Activated CD4-positive, CD25-positive, alpha-beta regulatory T cell treated with anti-CD3 and anti-CD28 coated beads, Interleukin-2, amount 50 U/mL, for 16 hours (primary cell): ENCODE measurements around the gene ARHGAP10.

ENCODE experiments used
- DNase-seq: peaks from one replicate; pipeline ENCODE4 v3.0.0-alpha.2; 2020; ENCODE audit warnings: low read depth, low spot score

ARHGAP10 gene

DNA sequence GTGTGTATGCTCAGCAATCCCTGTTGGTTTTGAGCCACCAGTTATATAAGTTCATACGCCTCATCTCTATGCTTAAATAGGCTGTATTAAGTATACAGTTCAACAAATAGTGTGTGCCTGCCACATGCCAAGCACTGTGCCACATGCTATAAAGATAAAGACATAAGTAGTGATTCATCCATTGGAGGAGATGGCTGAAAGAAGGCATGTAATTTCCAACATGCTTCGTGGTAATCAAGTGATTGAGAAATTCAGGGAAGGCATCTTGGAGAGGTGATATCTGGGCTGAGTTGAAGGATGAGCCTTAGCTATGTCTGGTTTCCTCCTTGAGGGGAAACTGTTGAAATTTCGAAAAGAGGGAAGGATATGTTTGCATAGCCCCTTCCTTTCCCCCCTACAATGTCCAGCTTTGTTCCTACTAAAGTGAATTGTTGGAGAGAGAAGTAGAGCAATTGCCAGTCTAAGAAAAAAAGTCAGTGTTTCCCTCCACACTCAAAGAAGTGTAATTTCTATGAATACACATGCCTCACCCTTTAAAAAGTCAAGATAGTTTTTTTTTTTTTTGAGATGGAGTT, 96.5 kb downstream of the ARHGAP10 start:
- DNase-seq, result no peak

DNA sequence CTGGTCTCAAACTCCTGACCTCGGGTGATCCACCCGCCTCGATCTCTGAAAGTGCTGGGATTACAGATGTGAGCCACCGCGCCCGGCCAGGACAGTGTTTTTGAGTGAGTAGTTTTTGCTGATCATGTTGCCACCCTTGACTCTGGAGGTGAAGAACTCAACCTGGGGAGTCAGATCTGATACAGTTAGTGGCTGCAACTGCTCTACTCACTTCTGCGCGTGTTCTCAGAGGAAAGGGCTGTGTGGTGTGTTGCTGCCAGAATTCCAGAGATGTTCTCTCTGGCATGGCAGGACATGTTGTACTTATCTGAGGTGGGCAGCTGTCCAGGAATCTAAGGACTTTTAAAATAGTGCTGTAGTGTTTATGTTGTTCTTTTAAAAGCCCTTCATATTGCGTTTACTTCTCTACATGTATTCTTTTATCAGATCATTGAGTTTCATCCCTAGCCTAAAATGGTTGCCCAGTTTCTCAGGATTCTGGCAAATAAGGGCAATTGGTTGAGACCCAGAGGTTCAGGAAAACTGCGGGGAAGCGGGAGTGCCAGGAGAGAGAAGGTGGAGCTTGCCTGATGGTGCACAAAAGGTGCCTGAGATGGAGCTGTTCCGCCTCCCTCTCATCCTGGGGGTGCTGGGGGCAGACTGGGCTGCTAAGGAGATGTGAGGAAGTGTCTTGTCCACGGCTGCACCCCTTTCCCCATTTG, 97.7 kb downstream of the ARHGAP10 start:
- no peak for DNase-seq

DNA sequence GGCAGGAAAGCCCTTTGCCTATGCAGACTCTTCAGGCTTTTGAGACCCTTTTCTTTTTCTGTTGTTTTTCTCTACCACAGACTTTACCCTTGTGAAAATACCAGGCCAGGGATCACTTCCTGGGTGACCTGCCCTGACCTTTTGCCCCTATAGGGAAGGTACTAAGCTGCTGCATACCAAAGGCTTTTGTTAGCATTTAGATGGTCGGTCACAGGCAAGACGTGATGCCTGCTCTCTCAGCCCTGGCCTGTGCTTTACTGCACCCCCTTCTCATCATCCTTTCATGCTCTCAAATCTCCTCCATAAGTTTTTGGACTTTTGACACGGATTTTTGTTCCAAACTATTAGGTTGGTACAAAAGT, 98.2 kb downstream of the ARHGAP10 start:
- DNase-seq, result no peak

DNA sequence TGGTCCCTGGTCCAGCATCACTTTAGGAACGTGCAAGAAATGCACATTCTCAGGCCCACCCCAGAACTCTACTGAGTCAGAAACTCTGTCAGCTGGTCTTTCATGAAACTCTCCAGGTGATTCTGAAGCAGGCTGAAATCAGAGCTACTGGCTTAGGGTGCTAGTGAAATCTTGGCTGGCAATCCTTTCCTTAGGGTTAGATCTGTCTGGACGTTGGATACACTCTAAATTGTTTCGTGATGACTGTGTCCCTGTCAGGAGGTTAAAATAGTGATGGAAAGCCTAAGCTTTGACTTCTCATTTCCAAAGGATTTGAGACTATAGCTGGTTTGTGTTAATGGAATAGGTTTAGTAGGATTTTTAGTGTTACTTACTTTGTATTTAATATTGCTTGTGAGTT, 99.1 kb downstream of the ARHGAP10 start:
- no peak for DNase-seq

DNA sequence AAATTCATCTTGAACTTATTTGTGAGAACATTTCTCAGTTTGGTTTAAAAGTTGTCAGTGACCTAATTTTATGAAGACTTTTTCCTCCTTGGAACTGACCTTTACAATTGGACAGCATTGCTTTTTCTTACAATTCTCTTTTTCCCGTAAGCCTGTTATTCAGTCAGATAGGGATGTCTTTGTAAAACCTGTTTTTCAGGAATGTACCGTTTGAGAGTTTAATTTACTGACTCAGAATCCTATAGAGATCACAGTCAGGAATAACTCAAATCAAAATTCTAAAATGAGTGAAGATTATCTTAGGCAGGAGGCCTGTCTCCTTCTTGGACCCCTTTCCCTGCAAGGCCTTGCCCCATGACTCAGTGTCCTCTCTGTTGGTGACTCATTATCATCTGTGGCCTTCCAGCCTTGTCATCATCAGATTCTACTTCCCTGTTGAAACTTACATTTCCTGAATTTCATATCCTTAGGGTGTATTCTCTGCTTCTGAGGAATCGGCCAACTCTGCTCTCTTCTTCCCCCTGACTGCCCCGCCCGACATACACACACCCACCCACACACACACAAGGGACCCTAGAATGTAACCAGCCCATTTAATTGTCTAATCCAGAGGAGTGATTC, 99.8 kb downstream of the ARHGAP10 start:
- no peak for DNase-seq

DNA sequence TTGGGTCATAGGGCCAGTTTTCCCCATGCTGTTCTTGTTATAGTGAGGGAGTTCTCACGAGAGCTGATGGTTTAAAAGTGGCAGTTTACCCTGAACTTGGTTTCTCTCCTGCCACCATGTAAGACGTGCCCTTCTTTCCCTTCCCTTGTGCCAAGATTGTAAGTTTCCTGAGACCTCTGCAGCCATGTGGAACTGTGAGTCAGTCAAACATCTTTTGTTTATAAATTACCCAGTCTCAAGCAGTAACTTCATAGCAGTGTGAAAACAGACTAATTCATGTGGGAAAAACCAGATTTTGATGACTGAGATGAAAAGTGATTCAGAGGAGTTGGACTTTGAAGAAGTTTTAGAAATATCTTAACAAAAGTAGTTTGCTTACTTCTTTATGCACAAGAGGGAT, 101.4 kb downstream of the ARHGAP10 start:
- no peak for DNase-seq

DNA sequence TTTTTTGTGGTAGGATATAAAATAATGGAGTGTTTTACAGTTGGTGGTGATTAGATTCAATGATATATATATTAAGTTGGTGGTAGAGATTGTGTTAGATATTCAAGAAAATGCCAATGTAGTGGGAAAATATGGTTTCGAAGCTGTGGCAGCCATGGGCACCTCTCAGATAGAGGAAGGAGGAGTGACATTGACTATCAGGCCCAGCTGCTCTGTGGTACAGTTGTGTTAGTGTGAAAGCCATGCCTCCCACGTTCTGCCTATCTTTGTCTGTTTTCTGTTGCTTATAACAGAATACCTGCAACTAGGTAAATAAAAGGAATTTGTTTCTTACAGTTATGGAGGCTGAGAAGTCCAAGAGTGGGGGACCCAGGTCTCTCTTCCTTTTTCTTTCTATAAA, 101.9 kb downstream of the ARHGAP10 start:
- DNase-seq, result no peak

DNA sequence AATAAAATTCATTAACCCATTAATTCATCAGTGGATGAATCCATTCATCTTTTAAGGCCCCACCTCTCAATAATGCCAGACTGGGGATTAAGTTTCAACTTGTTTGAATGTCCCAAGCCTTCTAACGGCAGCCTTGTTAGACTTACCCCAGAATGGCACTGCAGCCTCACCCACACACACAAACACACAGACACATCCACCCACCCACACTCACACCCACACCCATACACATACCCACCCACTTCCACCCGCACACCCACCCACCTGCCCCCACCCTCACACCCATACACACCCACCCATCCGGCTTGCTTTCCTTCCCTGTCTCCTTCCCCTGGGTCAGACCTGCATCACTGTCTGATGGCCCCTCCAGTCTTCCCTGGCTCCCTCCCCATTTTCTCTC, 102.6 kb downstream of the ARHGAP10 start:
- no peak for DNase-seq

DNA sequence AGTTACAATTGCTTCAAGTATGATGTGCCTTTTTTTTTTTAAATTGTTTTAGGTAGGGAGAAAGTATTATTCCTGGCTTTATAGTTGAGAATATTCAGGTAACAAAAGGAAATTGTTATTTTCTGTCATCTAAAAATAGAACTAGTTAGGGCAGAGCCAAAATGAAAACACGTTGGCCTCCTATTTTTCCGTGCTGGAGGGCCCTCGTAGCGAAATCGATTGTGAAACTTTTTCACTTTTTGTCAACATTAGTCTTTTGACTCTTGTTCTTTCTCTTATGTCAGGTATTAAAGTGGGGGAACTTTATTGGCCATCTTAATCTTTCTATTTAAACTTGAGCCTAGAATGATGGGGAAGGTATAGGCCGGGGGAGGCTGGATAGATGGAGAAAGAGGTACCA, 104.9 kb downstream of the ARHGAP10 start:
- DNase-seq, result no peak

DNA sequence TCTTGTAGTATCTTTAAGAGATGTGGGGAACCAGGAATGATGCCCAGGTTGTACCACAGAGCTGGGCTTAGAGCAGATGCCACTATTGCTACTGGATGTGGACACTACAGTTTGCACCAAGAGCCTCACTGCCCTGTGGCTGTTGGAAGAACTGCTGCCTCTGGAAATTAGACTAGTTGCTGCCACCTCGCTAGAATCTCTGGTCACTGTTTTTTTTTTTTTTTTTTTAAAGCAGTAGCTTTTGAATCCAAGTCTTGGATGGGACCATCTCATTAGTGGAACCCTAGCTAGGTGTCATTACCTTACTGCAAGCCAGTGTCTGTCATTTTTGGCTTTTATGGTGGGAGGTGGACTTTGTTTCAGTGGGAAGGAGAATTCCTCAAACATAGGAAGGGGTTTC, 105.5 kb downstream of the ARHGAP10 start:
- no peak for DNase-seq

DNA sequence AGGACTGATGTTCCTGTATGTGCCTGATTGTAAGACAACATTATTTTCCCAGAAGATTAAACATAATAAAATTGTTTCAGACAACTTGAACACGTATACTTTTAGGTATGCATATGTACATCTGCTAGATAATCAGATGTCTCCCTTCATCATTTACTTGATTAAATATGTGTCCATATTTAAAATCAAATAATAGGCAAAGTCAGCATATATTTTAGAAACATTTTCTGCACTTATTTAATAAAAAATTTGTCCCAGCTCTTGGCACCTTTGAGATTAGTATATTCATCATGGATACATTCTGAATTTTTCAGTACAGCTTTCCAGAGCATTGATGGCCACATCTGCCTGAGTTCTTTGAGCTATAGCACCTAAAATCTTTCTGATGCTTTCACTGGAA, 106.0 kb downstream of the ARHGAP10 start:
- no peak for DNase-seq

DNA sequence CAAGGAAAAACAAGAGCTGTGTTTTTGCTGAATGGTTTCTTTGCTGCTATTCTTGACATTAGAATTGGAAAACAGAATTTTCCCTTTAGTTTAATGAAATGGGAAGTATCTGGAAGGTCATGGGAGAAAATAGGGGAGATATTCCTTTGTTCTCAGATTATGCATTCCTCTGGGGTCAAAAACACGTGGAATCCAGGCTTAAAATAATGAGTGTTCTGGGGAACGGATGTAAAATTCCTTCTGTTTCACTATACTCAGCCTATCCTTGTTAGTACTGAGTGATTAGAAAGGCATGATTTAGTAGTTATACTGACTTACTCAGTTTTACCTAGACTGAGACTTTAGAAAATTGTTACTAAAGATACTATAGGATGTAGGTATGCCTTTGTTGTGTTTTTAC, 107.3 kb downstream of the ARHGAP10 start:
- DNase-seq, result no peak

DNA sequence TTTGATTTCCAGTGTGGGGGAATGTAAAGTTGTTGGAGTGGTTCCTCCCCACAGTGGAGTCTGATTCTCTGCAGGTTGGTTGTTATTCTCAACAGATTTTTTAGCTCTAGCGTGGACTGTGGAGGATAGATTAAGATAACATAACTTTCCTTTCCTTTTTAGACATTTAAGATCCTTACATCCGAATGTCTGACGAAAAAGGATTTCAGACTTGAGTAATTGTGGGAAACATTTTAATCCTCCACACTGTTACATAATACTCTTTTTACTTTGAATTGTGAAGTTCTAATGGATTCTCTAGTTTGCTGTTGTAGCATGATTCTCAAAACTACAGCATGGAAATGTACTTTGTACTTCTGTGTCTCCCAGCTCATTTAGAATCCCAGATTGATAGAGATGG, 107.8 kb downstream of the ARHGAP10 start:
- no peak for DNase-seq

DNA sequence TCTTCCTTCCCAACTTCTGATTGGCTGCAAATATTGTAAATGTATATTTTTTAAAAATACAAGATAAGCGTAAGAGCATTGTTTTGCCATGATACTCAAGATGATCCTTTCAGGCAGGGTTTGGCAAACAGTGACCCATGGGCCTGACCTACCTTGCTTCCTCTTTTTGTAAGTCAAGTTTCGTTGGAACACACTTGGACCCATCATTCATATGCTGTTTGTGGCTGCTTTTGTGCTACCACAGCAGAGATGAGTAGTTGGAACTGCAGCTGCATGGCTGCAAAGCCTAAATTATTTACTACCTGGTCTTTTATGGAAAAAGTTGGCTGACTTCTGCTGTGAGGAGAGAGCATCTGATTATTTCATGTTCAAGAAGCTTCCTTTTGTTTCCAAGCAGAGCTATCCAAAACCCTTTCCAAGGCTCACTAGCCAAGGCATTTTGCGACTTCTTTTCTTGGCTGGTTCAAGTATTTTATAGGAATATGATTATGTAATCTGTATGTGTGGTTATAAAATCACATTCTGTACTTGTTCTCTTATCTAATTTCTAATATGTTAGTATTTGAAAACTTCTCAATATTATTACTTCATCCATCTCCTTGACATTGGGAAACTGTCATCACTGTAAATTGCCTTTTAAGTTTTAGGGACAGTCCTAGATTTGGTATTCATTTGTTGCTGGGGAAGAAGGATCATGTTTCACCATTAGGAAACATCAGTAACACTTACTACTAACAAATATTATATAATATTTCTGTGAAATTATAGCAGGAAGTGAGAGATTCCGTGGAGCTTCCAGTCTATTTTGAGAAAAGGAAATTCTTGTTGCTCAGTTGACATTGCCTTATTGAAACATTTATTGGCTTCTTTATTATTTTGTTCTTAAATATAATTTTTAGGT, 109.2 kb downstream of the ARHGAP10 start:
- DNase-seq, result no peak

DNA sequence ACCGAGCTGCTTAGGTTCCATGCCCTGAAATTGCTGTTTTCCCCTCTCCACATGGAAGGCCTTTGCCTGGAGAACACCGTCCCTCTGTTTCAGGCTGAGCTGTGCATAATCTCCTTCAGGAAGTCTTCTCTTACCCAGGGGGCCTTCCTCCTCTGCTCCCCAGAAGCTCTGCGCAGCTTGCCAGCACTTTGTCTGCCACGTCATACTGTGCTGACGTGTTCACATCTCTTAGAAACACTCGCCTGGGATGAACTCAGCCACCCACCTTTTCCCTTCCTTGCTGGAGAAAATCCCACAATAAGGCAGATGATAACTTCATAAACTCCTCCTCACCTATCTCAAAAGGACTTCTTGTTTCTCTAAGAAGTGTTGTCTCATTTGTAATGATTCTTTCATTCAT, 110.7 kb downstream of the ARHGAP10 start:
- DNase-seq, result no peak

DNA sequence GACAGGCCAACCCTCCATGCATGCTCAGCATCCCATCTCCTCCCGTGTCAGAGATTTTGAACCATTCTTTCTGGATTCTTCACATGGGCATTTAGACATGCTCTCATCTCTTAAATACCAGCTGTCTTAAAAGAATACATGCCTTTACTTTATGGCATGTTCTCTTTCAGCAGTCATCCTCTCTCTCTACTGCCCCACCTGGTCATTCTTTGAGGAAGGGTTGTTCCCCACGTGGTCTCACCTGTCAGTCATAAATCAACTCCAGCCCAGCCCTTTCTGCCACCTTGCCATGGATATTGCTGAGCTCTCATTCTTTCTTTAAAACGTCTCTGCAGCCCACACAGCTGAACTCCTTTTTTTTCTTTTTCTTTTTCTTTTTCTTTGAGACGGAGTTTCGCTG, 111.3 kb downstream of the ARHGAP10 start:
- DNase-seq, result no peak

DNA sequence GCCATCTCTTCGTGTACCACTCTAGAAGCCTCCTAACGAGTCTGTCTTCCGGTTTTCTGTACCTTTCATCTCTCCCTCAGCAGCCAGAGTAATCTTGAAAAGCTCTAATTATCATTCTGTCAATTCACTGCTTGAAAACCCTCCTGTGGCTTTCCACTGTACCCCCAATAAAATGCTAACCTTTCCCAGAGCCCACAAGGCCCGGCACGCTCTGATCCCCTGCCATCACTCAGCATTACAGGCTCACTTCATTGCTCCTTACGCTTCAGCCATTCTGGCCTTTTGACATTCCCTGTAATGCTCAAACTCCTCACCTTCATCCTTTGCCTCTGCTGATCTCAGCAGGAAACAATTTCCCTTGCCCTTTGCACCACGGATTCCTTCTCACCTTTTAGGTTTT, 112.9 kb downstream of the ARHGAP10 start:
- DNase-seq, result no peak

DNA sequence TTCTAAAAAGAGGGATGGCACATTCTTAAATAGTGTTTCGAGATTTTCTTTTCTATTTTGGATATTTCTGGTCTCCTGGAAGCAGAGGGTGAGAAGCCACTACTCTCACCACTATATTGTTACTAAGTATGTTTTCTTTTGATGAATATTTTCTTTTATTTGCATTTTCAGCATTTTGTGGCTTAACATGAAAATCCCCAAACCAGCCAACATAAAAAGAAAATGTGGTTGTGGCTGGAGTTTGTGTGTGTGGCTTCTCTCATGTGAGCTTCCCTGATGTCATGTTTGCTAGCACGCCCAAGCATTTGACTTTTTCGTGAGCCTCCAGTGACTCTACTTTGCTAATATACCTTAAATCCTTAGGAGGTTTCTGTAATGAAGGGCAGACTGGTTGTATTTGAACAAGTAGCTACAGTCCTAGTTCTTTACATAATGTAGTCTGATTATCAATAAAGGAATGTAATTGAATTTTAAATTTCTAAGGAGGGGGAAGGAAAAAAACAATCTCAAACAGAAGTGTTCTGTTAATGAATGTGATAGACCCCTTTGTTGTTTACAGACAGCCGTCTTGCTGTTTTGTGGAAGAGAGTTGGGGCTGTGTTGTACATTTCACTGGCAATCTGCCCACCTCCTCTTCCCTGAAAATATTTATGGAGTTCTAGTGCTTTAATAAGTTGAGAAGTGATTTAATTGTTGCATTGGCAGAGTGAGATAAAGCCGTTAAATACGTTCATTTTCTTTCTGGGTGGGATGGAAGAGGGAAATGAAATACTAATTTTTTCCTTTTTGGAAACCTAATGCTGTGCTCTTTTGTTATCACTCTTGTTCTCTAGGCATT, 114.6 kb downstream of the ARHGAP10 start:
- no peak for DNase-seq

DNA sequence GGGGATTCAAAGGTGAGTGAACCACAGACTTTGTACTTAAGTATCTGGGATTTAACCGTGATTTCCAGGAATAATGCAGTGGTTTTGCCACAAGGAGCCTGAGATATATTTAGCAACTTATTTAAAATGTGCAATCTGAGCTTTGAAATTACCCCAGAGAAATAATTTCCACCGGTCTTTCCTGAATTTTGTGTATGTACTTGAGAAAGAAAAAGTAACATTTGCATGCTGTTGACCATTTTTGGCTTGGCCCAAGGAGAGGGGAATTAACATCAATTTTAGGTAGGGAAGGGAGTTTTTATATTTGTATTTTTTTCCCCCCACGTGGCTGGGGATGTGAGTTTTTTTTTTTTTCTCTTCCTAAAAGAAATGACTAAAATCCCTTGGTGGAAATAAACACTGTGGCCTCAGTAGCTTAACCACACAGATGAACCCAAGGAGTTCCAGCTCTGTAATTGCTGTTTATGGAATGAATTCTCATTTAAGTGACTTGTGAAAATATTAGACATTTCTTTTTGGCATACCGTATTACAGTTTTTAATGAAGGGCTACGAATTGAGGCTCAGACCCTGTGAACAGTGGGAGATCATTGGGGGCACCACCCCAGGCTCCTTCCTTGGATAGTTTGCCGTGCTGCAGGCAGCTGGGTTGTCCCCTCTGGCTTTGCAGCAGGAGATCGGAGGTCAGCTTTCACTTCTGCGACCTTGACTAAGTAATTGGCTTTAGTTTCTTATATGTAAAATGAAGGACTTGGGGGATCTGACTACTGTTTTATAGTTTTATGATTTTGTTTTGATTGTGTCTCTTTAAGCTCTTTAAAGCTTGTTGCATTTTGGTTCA, 116.1 kb downstream of the ARHGAP10 start:
- no peak for DNase-seq

DNA sequence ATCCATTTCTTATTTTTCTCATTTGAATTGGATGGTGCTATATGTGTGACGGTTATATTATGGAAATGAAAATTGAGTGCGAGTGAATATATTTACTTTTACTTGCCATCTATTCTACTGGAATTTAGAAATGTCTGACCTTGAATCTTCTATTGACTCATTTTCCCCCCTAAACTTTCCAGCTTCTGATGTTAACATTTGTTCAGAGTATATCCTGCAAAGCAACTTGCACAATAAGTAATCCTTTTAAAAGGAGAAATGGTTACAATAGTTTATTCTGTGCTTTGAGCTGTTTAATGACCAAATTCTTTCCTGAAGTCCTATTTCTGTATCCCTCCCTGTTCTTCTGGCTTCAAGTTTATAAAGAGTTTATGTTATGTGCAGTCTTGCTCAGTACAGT, 116.7 kb downstream of the ARHGAP10 start:
- DNase-seq, result no peak

DNA sequence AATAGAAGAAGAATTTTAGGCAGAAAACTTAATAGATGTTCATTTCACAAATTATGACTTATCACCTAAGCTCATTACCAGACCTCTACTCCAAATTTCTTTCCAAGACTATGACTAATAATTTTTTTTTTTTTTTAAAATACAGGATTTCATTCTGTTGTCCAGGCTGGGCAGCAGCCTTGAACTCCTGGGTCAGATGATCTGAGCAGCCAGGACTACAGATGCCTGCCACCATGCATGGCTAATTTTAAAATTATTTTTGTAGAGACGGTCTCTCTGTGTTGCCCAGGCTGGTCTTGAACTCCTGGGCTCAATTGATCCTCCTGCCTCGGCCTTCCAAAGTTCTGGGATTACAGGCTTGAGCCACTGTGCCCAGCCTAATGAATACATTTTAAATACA, 119.2 kb downstream of the ARHGAP10 start:
- DNase-seq, result no peak
